Hindlimb muscle (tissue), 1 donor: ENCODE results near the gene ABTB1. TPM values are rescaled to one million over a fixed set of nuclear protein-coding genes. Genes with fewer than 3 reads are reported as not detected.

Source experiments
- DNase-seq: peaks from one replicate; pipeline ENCODE4 v3.0.0-alpha.2; 2013
- polyA plus RNA-seq: library from polyadenylated mRNA; unstranded; fragments of 120-200 nt; gene quantifications from one replicate; pipeline ENCODE4 v1.2.1, GENCODE V29; 2013; ENCODE audit not compliant: insufficient read length

ABTB1 gene
- polyA plus RNA-seq, result 16.6 TPM

GRCh38 chr3:127672429-127673190 lies at the start of gene ABTB1:
Gene ABTB1 (plus strand): TSS chr3:127672952. CDS start chr3:127673026, 74 bp downstream.
- DNase-seq, result peak; percentile 80

DNA sequence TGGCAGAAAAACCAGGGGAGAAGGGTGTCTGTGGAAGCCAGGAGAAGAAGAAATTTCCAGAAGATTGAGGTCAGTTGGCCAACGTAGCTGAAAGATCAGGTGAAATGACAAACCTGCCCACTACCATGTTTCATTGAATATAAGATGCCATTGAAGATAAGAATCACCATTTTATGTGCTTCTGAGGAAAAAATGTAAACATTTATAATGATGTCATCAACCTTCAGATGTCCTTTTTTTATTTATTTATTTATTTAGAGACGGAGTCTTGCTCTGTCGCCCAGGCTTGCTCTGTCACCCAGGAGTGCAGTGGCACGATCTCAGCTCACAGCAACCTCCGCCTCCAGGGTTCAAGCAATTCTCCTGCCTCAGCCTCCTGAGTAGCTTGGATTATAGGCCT lies 48.7 kb upstream of the ABTB1 start:
- no peak for DNase-seq

- DNase-seq, result no peak
These were observed 46.9 kb upstream of the ABTB1 start for GRCh38 chr3:127625821-127626220.

GRCh38 chr3:127628426-127628787 lies 44.3 kb upstream of the ABTB1 start:
- no peak for DNase-seq

DNA sequence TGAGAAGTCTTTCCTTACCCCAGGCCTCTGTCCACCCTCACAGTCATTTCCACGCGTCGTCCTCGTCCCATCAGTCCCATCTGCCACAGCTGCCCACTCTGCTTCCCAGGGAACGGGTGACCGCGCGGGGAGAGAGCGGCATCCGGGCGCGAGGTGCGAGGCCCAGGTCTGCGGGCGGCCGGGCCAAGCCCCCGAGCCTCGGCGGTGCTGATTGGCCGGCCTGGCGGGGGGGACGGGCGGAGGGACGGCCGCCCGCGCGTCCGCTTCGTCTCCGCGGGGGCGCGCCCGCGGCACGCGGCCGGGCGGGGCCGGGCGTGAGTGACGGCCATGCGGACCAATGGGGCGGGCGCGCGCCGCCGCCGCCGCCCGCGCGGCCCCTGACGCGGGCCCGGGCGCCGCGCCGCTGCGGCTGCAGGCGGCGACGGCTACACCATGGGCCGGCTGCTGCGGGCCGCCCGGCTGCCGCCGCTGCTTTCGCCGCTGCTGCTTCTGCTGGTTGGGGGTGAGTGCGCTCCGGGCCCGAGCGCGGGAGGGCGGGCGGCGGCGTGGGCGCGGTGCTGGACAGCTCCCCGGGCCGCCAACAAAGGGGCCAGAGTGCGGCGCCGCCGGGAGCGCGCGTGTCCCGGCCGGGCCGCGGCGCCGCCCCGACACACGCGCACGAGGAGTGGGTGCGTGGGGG lies 43.8 kb upstream of the ABTB1 start, which contains the start of gene PODXL2:
PODXL2 (plus strand) TSS at position 398 of the 679 bp plus-strand sequence; CDS start at position 433, 35 bp downstream.
- DNase-seq, result peak; percentile 75

GRCh38 chr3:127629467-127630403 lies 43.0 kb upstream of the ABTB1 start:
- no peak for DNase-seq

GRCh38 chr3:127630811-127631714 lies 41.7 kb upstream of the ABTB1 start:
- DNase-seq, result no peak

DNA sequence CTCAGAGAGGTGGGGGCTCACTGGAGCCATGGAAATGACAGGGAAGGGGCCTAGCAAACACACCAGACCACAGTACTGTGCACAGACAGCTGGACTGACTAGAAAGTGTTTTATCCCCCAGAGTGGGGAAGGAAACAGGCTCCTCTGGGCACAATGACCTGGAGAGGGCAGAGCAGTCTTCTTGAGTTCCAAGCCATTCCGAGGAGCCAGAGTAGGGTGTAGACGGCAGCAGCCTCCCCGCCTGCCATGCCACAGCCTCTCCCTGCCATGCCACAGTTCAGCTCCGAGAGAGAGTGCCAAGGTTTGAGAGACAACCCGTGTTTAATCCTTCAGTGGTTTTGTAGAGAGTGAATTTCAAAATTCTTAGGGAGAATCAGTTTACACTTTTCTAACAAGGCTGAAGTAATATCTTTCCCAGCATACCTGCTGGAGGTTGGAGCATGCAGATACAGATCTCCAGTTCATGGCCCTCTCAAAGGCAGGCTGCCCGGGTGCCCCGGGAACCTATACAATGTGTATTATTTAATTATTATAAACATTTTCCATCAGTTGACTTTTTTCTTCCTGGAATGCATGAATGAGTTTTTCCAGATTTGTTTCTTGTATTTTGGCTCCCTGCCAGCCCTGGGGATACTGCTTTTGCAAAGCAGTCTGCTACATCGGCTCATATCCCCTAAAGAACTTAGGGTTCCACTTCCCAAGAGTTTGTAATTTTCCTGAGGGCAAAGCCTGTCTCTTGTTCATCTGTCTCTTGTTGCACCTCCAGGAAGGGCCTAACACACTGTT lies 40.5 kb upstream of the ABTB1 start:
- DNase-seq, result no peak

- DNase-seq, result no peak
These were observed 38.1 kb upstream of the ABTB1 start for GRCh38 chr3:127634653-127635052.

DNA sequence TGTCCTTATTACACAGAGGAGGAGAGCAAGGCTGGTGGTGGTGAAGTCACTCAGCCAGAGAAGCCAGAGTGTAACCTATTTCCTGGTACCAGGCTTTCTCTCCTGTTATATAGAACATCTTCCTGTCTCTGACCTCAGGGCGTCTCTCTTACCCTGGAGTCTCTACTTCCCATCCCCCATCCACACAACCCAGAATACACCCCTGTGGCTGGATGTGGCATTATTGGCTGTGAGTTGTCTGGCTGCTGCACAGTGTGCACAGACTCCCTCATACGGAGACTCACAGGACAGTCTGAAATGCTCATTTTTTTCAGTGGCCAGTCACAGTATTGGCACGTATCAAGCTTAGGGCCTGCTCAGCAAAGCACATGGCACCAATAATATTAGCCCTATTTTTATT lies 35.2 kb upstream of the ABTB1 start:
- no peak for DNase-seq

- DNase-seq, result no peak
These were observed 34.8 kb upstream of the ABTB1 start for GRCh38 chr3:127637971-127638370.

GRCh38 chr3:127639173-127640041 lies 33.3 kb upstream of the ABTB1 start:
- DNase-seq, result no peak

GRCh38 chr3:127640042-127640355 lies 32.8 kb upstream of the ABTB1 start:
- no peak for DNase-seq

DNA sequence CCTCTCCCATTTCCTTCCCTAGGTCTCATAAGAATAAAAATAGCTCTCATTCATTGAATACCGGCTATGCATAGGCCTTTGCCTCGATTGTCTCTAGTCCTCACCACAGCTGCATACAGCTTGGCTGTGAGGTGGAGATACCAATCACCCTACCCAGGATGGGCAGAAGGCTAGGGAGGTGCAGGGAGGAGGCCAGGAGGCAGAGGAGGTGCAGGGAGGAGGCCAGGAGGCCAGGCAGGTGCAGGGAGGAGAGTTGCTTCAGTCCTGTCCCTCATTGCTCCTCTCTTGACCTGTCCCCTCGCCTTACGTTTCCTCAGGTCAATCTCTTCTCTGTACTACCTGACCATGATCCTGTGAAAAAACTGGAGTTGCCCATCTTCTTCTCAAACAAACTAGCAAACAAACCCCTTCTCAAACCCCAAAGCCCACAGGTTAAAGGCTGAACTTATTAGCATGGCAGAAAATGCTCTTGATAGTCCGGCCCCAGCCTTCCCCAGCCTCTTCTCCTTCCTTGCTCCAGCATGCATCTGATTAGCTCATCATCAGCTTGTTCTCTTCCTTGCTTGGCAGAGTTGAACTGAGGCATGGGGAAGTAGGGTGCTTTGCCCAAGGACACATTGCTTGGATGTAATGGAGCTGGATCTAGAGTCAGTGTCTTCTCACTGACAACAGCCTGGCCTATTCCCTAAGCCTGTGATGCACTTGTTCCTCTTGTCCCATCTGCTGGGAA lies 27.9 kb upstream of the ABTB1 start:
- no peak for DNase-seq

DNA sequence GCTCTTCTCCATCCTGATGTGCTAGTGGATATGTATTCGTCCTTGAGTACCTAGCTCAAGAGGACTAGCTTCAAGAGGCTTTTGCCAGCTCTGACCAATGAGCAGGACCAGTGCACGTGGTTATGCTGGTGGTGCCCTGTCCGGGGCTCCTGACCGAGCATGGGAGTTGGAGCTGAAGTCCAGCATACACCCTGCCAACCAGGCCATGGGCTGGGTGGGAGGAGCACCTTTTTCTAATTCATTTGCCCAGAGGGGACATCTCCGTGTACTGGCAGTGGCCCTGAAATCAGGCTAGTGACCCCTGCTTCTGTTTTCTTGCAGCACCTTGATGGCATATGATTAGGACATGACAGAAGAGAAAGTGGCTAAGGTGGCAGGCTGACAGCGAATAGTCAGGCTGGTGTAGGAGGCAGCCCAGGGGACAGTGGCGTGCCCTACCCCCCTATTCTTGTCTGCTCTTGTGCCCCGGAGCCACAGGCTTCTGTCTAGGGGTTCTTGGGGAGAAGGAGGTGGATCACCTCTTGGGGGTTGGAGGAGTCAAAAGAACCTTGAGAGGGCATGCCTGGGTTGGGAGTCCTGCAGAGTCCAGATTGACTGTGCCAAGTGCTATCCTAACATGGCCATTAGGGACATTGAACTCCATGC lies 27.3 kb upstream of the ABTB1 start:
- DNase-seq, result no peak

DNA sequence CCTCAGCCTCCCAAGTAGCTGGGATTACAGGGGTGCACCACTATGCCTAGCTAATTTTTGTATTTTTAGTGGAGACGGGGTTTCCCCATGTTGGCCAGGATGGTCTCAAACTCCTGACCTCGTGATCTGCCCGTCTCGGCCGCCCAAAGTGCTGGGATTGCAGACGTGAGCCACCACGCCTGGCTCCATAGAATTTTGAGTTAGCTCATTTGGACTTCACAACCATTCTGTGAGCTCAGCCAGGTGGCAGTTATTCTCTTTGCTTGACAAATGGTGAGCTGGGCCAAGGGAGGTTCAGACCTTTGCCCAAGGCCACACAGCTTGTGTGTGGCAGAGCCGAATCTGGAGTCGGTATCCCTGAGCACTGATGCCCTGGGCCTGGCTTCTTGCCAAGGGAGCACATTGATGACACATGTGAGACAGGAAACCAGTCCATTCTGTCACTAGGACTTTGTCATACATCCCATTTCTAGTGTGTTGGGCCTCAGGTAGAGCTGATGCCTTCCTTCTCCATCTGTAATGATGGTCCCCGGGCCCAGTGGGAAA lies 26.2 kb upstream of the ABTB1 start:
- DNase-seq, result no peak

DNA sequence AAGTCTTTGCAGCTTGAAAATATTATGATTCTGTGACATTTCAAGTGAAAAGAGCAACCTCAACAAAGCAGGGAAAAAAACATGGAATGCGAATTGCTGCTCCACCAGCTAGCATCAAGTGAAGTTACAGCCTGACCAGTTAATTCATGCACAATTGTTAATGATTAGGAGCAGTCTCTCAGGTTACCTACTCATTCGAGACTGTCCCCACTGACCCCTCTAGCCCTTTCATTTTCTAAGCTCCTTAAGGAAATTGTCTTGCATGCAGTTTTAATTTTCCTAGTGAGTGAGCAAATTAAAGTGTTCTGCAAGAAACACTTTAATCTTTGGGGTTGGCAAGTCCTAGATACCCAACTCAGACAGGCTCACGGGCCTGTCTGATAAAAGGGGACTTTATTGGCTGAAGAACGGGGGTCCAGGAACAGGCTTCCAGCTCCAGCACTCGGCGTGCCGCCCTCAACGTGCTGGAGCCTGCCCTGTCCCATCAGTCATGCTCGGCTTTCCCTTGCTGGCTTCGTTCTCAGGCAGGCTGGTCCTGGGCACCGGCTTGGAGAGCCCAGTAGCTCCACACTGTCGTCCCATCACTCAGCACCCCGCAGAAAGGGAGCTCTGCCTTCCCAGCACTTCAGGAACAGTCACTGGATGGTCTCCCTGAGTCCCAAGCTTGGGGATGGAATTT lies 25.4 kb upstream of the ABTB1 start:
- DNase-seq, result no peak

GRCh38 chr3:127647845-127648204 lies 24.9 kb upstream of the ABTB1 start:
- no peak for DNase-seq
